SJSA1 (cell line): Measurements from ENCODE around the gene TCEAL1. TPM values are rescaled to one million over a fixed set of nuclear protein-coding genes. Genes with fewer than 3 reads are reported as not detected.

Experiments used
- DNase-seq, 2 experiments: peaks; one replicate each; pipeline ENCODE4 v3.0.0-alpha.2; 2015 to 2020; ENCODE audit warnings: low spot score in 2 of 2, low read depth in 1 of 2
- H3K27ac ChIP-seq: fragments of 250-450 bp; sonication (Bioruptor Pico); 2 replicates; pipeline ENCODE4 v1.5.1; 2020; ENCODE audit warnings: mild to moderate bottlenecking, moderate library complexity
- H3K27me3 ChIP-seq: fragments of 250-450 bp; sonication (Bioruptor Pico); replicated peaks from 2 replicates; pipeline ENCODE4 v1.5.1; 2020; ENCODE audit warnings: mild to moderate bottlenecking, moderate library complexity
- H3K36me3 ChIP-seq: fragments of 250-450 bp; sonication (Bioruptor Pico); 2 replicates; pipeline ENCODE4 v1.5.1; 2020; ENCODE audit warnings: mild to moderate bottlenecking
- H3K4me1 ChIP-seq: fragments of 250-450 bp; sonication (Bioruptor Pico); replicated peaks from 2 replicates; pipeline ENCODE4 v1.6.1; 2021; ENCODE audit warnings: mild to moderate bottlenecking
- H3K4me3 ChIP-seq: fragments of 250-450 bp; sonication (Bioruptor Pico); 2 replicates; pipeline ENCODE4 v1.5.1; 2020; ENCODE audit warnings: mild to moderate bottlenecking
- H3K9me3 ChIP-seq: fragments of 250-450 bp; sonication (Bioruptor Pico); replicated peaks from 2 replicates; pipeline ENCODE4 v1.5.1; 2020; ENCODE audit warnings: mild to moderate bottlenecking
- total RNA-seq: library from RNA; depleted of rRNA; stranded (reverse); fragments of >200 nt; shearing (Covaris generic); gene quantifications from 2 replicates; pipeline ENCODE4 v1.2.3, GENCODE V29; 2014; rRNA removed

The TCEAL1 gene
- total RNA-seq, 1 experiment from 2014 or later = 21.5 TPM

- peak overlapping the region; percentile 57; the same call in 1 of the 2 replicates for H3K27ac ChIP-seq
- DNase-seq = peak in 1 of 2 experiments; percentile 53
- H3K27me3 ChIP-seq = no peaks in the 10 kb centered on the region
- peaks cover 78% of the 10 kb centered on the region for H3K36me3 ChIP-seq
- no peaks in the 10 kb centered on the region for H3K9me3 ChIP-seq
- H3K4me3 ChIP-seq = no peak overlapping the region
- peaks cover 24% of the 10 kb centered on the region for H3K4me1 ChIP-seq
Observed at GRCh38 chrX:103678199-103678993, 49.6 kb downstream of the TCEAL1 start.

Other genes starting within 250 kb of the TCEAL1 start
- 0.11 and 0.19 TPM in 2 replicates for gene RAB40A, start 109.5 kb upstream of the TCEAL1 start, total RNA-seq
- gene TCEAL4, start 43.5 kb upstream of the TCEAL1 start, total RNA-seq = 45.1 and 50.6 TPM in 2 replicates
- gene TCEAL3, start 21.0 kb upstream of the TCEAL1 start, total RNA-seq = 21.0 and 30.5 TPM in 2 replicates
- 806 and 914 TPM in 2 replicates for gene MORF4L2, start 57.7 kb downstream of the TCEAL1 start, total RNA-seq
- not detected in 2 replicates for gene TMEM31, start 81.9 kb downstream of the TCEAL1 start, total RNA-seq
- gene PLP1, start 147.9 kb downstream of the TCEAL1 start, total RNA-seq = not detected in 2 replicates
- gene RAB9B, start 203.3 kb downstream of the TCEAL1 start, total RNA-seq = 0.50 and 1.7 TPM in 2 replicates